Left forelimb (tissue), 1 donor: ENCODE results near the gene NPAS2.

Experiments used
- DNase-seq: peaks from one replicate; pipeline ENCODE4 v3.0.0-alpha.2; 2018; ENCODE audit warnings: low spot score

NPAS2 gene

DNA sequence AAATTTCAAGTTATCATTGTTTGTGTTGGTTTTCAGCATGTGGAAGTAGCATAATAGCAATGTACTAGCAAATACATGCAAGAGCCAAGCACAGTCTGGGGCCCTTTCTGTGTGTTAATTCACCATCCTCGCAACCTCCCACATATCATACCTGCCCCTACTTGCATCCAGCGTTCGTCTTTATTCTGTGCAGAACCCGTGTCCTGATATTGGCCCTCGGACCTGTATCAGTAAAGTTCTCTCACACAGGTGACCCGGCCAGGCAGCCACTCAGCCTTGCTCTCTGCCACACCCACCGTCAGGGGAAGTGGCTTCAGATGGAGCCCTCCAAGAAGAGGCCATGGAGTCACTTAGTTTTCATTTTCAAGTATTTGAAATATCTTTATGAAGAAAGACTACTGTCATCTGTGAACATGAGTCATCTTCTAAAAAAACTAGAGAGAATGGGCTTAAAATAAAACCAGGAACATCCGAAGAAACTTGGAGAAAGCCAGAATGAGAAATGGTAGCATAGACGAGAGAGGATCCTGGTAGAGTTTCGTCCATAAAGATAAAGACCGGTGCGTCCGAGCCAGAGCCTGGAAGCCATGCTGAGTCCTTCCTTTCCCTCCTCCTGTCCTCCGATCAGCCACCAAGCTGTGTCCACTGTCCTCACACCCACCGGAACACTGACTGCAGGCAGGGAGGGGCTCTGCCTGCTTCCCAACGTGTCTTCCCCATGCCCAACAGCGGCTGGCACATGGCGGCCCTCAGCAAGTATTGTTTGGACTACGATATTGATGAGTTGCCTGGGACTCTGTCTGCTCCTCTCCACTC lies 124.9 kb downstream of the NPAS2 start:
- no peak for DNase-seq

- no peak for DNase-seq
These were observed 125.4 kb downstream of the NPAS2 start for GRCh38 chr2:100945433-100945740.

GRCh38 chr2:100945930-100946607 lies 126.1 kb downstream of the NPAS2 start:
- DNase-seq = no peak

DNA sequence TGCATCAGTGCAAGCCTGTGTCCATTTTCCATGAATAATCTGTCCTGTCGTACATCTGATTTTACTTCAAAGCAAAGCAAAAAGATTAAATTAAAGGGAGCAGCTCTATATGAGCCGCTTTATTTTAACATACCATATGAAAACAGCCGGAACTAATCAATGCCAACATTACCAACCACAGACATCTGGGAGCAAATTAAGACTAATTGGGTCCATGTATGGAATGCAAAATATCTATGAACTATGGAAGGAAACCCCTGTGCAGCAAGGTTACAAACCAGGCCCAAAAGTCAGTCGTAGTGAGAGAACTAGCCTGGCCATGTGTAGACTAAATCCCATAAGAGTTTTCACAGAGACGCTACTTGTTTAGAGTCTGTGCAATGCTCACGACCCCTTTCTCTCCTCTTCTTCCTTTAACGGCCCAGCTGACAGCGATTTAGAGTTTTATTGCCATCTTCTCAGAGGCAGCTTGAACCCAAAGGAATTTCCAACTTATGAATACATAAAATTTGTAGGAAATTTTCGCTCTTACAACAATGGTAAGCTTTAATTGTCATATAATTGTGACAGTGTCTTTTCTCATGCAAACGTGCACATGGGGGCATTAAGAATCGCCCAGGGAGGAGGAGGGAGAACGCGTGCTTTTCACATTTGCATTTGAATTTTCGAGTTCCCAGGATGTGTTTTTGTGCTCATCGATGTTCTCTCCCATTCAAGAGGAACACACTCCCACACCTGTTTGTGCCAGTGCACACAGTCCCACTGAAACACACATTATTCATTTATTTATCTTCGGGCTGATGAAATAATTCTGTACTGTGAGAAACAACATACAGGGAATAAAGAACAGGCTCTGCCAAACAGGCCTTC lies 129.2 kb downstream of the NPAS2 start:
- DNase-seq = no peak

DNA sequence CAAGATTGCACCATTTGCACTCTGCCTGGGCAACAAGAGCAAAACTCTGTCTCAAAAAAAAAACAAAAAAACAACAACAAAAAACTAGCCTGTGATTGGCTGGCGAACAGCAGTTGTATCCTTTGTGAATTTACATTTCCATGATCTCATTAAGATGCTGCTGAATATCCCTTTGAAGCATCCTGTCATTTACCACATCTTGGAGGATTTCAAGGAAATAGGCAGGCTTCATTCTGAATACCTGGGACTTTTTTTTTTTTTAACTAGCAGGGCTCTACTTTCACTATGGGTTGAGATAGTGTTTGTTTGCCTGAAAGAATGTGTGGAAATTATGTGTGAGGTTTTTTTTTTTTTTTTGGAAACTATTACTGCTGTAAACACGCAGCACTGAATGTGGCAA lies 132.6 kb downstream of the NPAS2 start:
- no peak for DNase-seq

- DNase-seq = no peak
These were observed 133.6 kb downstream of the NPAS2 start for GRCh38 chr2:100953406-100954043.

DNA sequence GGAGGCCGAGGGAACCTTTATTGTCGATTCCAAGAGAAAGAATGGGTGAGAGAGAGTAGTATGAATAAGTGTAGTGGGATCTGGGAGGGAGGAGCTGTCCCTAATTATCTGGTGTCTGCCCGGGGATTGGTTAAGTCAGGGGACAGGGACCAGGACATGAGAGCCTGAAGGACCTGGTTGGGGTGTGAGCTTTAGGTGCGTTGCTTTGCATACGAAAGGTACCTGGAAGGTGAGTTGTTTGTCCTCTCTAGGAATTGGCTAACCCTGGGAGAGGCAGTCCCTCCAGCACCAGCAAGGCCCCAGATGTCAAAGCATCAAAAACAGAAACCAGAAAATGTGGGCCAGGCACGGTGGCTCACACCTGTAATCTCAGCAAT lies 134.1 kb downstream of the NPAS2 start:
- DNase-seq = no peak

DNA sequence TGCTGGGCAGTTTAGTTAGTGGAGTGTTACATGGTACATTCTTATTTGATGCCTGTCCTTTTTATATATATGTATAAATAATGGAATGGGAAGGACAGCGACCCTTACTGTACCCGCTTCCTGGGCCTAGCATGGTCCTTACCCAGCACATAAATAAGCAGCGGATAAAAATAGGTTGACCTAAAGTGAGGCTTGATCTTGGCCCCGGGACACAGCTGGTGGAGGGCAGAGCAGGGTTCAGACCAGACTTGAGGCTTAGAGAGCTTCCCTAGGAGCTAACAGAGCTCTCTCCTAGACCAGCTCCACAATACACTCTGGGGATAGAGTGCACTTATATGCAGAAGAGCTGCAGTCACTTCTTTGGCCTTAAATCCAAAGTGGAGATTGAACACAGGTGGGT lies 135.3 kb downstream of the NPAS2 start:
- DNase-seq = no peak

DNA sequence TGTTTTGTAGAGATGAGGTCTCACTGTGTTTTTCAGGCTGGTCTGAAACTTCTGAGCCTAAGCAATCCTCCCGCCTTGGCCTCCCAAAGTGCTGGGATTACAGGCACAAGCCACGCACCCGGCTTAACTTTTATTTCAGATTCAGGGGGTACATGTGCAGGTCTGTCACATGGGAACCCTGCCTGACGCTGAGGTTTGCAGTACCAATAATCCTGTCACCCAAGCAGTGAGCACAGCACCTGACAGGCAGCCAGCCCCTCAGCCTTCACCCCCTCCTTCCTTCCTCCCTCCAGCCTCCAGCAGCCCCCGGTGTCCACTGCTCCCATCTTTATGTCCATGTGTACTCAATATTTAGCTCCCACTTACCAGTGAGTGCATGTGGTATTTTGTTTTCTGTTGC lies 136.1 kb downstream of the NPAS2 start:
- DNase-seq = no peak

- DNase-seq = no peak
These were observed 138.2 kb downstream of the NPAS2 start for GRCh38 chr2:100957996-100958653.

GRCh38 chr2:100959225-100959880 lies 139.4 kb downstream of the NPAS2 start:
- no peak for DNase-seq

DNA sequence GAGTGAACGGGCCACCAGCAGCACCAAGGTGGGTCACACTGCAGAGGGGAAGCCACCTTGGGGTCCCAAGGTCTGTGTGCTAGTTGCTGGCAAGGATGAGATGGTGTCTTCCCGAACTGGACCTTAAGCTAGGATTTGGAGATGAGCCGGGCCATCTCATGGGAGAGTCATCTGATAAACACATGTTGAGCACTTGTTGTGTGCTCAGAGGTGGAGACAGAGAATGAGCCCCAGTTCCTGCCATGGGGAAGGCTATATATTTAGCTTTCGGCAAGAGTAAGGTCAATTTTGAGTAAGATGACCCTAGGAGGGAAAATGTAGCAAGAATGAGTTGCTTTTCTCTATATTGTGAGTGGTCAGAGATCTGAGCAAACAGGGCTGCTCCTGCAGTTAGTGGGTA lies 140.7 kb downstream of the NPAS2 start:
- no peak for DNase-seq

GRCh38 chr2:100962366-100963025 lies 142.6 kb downstream of the NPAS2 start:
- no peak for DNase-seq

- DNase-seq = no peak
These were observed 143.1 kb downstream of the NPAS2 start for GRCh38 chr2:100963026-100963375.

DNA sequence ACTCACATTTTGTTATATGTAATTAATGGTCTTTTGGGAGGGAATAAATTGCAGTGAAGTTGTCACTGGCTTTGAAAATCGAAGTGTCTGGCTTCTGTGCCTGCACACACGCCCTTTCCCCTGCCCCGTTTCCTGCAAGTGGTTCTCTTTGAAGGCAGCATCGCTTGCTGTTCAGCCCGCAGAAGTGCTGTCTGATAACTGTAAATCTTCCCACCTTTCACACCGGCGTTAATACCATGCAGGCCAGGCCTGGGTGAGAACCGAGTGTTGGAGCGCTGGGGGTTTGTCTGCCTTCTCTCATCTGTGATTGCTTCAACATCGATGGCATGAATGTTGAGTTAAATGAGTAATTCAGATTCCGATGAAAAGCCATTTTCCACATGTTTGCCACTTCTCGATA lies 144.3 kb downstream of the NPAS2 start:
- no peak for DNase-seq

GRCh38 chr2:100964681-100965169 lies 144.8 kb downstream of the NPAS2 start:
- DNase-seq = no peak

- no peak for DNase-seq
These were observed 145.7 kb downstream of the NPAS2 start for GRCh38 chr2:100965596-100965995.

- no peak for DNase-seq
These were observed 147.8 kb downstream of the NPAS2 start for GRCh38 chr2:100967716-100968115.

DNA sequence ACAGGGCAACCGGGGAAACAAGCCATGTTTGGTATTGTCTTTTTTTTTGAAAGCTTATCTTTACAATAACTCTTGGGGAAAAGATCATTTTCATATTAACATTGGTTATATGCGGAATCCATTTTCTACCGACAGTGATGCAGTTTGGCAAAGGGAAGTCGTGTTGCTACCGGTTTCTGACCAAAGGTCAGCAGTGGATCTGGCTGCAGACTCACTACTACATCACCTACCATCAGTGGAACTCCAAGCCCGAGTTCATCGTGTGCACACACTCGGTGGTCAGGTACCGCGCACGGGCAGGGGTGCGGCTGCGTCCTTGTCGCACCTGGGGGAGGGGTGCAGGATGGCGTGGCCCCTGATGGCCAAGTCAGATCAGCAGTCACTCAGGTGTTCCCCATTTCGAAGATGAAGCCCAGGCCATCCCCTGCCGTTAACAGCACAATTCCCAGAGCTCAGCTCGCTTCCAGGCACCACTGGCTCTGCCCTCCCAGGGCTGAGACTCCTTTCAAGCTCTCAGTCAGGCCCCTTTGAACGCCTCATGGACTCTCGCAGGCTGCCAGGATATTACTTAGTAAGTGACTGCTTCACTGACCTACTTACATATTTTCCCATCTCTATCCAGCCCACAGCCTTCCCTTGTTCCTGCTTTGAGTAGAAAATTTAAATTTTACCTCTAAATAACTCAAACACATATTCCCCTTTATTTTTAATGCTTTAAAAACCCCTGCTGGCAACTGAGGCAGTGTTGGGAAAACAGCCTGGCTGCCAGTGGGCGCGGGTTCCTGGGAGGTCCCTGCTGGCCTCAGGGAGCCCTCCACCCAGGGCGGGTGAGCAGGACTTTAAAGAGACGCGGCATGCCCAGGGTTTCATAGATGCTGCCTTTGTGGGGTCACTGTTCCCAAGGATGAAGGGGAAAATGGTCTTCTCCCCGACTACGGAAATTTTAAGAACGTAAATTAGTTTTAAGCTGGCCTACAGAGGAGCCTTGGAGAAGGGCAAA lies 148.5 kb downstream of the NPAS2 start:
- no peak for DNase-seq
